ENCODE results near the gene FAM174A. TPM values are rescaled to one million over a fixed set of nuclear protein-coding genes. Genes with fewer than 3 reads are reported as not detected.
"Not testable (repeated sequence)": the region's sequence is repeated elsewhere in the genome, so short reads cannot be mapped to it uniquely, and the experiment has no call there.

FAM174A gene
- polyA plus RNA-seq, 10 donors: 27.3 to 46.4 (median 33.6) TPM

DNA sequence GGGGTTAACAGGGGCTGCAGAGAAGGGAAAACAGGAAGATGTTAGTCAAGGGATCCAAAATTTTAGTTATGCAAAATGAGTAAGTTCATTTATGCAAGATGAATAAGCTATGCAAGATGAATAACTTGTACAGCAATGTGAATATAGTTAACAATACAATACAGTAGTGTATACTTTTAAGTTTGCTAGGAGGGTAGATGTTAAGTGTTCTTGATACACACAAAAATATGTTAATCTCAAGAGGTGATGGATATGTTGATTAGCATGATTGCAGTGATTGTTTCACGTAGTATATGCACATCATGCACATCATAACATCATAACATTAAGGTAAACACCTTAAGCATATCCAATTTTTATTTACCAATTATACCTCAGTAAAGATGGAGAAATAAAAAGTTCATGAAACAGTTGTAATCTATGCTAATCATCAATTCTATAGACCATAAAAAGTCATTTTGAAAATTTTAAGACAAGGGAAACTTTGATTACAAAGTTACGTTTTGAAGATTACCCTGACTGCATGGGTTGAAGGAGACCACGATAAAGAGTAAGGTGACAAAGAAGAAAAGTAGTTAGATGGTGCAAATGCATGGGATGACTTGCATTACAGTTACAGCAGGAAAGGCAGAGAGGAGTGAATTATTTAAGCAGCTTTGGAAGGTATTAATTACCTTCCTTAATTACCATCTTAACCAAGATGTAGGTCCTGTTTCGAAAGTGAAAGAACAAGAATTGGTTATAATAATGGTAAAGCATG is 31.4 kb downstream of the FAM174A start:
- DNase-seq: no peak

GRCh38 chr5:100574716-100575115 is 39.5 kb downstream of the FAM174A start:
- peak in 1 of 3 donors; percentile 20 for DNase-seq

DNA sequence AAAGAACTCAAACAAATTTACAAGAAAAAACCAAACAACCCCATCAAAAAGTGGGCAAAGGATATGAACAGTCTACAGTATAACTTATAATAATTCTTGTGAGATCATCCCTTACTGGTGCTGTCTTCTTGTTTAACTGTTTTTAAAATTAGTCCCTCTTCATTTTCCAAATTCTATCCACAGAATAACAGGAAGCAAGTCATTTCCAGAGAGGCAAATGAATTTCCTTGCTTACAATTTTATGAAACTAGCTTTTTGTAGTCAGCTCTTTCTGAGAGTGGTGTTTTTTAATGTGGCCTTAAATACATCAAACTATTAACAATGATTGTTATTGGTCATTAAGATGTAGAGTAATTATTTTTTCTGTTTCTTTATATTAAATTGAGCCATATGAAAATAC is 40.6 kb downstream of the FAM174A start:
- DNase-seq: peak in 1 of 3 donors; percentile 5

DNA sequence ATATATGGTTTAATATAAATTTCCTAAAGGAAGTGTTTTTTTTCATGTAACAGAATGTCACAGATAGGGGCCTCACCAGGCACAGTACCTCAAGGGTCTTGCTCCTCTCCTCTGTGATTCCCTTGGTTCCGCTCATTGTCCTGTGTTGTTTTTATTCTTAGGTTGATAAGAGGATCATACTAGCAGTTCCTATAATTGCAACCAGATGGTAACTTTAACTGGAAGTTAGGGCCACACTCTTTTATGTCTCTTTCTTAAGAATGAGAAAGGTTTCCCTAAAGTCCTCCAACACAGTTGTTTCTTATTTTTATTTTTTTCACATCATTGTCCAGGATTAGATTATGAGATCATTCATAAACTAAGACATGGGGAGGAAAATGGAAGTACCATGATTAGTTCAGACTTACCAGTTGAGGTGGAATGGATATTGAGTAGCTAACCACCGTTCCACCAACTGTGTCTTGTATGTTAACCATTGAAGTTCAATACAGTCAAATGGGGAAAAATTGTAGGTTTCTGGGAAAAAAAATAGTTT is 41.1 kb downstream of the FAM174A start:
- peak in 2 of 3 donors; percentile 3 to 20 for DNase-seq

DNA sequence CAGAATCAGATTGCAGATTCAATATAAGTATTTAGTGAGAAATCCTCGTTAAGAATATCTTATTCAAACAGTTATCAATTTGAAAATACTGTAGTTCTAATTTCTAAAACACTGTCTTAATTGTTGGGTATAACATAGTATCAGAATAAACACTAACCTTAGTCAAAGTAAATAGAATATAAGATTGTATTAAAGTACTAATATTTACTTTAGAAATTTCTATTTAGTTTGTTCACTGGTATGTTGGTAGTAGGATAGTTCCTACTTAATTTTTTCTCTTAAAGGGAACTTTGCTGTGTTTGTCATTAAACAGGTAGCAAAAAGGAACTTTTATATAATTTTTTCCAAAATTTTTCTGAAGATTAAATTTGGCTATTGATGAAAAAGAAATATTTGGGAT is 42.3 kb downstream of the FAM174A start:
- no peak for DNase-seq

DNA sequence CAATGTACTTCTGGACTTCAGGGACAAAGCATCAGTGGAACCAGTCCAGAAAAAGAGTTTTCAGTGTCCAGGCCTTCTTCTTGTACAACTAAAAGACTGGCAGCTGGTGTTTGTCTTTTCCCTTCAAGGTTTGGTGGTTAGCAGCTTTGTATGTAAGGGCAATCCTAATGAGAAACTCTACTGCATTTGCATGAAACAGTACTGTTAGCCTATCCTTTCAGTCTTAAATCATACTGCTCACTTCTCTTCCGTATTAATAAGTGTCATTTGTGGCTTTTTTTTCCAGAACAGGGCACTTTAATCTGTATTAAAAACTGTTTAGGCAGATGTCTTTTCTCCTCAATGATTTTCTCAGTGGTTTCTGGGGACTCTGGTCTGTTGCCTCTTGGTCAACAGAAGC is 48.9 kb downstream of the FAM174A start:
- no peak for DNase-seq

DNA sequence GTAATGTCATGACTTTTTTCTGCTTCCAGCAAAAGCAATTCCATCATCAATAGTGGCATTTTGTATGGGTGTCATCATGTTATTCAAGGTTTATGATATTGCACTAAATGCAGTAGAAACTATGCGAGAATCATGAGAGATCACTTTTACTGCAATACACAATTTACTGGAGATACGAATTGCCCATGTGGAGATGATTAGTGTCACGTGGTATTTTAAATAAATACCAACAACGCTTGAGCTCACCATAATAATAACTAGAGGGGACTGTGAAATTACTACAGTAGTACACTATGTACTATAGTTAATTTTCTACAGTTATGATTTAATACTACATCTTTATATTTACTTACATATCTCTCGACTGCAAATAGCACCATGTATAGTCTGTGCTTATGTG is 49.7 kb downstream of the FAM174A start:
- no peak for DNase-seq

DNA sequence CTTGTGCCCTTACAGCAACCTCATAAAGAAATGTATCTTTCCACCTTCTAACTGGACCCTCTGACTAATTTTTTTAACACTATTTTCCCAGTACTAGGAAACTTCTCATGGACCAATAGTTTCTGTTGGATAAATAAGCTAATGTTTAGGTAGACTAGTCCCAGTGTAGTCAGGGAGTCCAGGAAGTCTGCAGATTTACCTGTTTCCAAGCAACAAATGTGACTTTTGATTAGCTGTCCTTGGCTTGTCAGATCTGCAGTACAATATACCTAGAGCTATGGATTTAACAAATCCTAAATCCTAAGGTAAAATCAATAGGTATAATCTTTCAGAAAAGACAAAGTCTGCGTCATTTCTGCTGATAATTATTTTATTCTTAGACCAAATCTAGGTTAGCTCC is 55.7 kb downstream of the FAM174A start:
- no peak for DNase-seq

- DNase-seq: peak; percentile 47 to 82 (median 65)
These were observed 60.1 kb downstream of the FAM174A start for GRCh38 chr5:100595152-100595811.

GRCh38 chr5:100595812-100596173 is 60.6 kb downstream of the FAM174A start:
- no peak for DNase-seq

- no peak for DNase-seq
These were observed 63.3 kb downstream of the FAM174A start for GRCh38 chr5:100598446-100598845.

- no peak for DNase-seq
These were observed 65.3 kb downstream of the FAM174A start for GRCh38 chr5:100600298-100600994.

DNA sequence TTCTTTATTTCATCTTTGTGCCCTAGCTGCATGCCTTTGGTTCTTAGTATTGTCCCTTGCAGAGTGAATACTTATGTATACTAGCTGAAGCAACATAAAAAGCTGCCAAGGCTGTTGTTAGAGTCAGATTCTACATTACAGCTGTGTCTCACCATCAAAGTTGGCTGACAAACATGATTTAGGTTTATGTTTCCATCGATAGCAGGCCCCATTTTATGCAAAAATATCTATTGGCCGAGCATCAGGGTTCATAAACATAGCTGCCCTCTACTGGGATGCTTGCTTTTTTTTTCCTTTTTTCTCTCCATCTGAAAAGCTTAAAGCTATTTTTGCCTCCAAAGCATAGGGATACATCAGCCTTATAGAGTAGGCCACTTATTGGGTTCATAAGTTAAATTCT is 68.0 kb downstream of the FAM174A start:
- DNase-seq: no peak

DNA sequence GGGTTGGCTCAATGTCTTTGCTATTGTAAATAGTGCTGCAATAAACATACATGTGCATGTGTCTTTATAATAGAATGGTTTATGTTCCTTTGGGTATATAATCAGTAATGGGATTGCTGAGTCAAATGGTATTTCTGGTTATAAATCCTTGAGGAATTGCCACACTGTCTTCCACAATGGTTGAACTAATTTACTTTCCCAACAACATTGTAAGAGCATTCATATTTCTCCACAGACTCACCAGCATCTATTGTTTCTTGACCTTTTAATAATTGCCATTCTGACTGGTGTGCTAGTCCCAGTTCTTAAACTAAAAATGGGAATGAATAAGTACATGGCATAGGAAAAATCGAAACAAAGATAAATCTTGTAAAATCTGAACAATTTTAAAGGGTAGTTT is 68.8 kb downstream of the FAM174A start:
- DNase-seq: not testable (repeated sequence)

GRCh38 chr5:100609594-100609993 is 74.4 kb downstream of the FAM174A start:
- no peak for DNase-seq

GRCh38 chr5:100614308-100614707 is 79.1 kb downstream of the FAM174A start:
- no peak for DNase-seq

DNA sequence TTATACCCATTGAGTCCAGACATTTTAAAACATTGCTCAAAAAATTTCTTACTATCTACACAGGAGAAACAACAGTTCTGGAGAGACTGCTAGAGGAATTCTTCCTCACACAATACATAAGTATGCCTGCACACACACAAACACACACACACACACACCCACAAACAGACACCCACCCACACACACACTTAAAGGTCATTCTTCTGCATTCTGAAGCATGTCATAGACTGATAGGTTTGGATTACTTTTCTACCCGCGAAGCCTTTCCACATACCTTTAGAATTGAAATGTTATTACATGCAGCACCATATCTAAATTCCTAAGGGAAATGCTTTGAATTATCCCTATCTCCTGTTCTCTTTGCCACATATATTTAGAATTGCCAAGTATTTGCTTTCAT is 80.2 kb downstream of the FAM174A start:
- peak in 1 of 3 donors; percentile 10 for DNase-seq

DNA sequence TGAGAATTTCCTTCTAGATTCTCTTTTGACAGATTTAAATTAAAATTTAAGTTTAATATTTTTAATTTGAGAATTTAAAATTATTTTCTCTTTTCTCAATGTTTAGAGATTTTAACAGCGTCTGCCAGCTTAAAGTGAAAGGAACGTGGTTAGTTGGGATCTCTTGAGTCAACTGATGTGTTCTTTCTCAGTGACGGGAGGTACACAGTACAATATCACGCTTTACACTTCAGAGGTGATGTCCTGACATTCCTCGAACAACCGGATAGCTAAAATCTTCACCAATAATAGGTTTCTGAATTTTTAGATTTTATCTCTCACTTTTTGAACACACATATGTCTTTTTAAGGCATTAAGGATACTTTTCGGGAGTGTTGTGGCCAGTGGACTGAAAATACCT is 81.1 kb downstream of the FAM174A start:
- no peak for DNase-seq

DNA sequence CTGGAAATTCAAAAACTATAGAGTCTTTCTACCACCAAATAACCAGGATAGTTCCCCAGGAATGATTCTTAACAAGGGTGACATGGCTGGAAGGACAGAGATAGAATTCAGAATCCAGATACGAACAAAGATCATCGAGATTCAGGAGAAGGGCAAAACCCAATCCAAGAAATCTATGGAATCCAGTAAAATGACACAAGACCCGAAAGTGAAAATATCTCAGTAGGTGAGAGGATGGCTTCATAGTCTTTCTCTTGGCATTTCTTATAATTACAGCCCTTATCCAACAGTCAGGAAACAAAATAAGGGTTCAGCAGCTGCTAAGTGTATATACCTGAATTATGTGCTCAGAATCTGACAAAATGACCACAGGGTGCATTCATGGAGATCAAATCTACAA is 81.8 kb downstream of the FAM174A start:
- DNase-seq: no peak

GRCh38 chr5:100623719-100624118 is 88.5 kb downstream of the FAM174A start:
- peak; percentile 18 to 52 (median 23) for DNase-seq

- no peak for DNase-seq
These were observed 99.9 kb downstream of the FAM174A start for GRCh38 chr5:100634937-100635534.

All from muscle of back (tissue), 11 donors.